ENCODE measurements around the gene KRT39.

DNA sequence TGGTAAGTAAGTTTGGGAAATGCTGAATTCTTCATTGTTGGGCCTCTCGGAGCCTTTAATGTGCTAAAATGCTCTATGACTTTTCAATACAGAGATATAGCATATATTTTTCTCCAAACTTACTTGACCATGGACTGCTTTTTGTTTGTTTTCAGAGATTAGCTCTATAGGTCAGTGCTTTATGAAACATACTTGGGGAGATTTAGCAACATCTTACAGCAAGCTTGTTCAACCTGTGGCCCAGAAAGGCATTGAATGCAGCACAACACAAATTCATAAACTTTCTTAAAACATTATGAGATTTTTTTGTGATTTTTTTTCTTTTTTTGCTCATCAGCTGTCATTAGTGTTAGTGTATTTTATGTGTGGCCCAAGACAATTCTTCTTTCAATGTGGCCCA is 43.2 kb upstream of the KRT39 start:
- TF ChIP-seq, protein P1, sequence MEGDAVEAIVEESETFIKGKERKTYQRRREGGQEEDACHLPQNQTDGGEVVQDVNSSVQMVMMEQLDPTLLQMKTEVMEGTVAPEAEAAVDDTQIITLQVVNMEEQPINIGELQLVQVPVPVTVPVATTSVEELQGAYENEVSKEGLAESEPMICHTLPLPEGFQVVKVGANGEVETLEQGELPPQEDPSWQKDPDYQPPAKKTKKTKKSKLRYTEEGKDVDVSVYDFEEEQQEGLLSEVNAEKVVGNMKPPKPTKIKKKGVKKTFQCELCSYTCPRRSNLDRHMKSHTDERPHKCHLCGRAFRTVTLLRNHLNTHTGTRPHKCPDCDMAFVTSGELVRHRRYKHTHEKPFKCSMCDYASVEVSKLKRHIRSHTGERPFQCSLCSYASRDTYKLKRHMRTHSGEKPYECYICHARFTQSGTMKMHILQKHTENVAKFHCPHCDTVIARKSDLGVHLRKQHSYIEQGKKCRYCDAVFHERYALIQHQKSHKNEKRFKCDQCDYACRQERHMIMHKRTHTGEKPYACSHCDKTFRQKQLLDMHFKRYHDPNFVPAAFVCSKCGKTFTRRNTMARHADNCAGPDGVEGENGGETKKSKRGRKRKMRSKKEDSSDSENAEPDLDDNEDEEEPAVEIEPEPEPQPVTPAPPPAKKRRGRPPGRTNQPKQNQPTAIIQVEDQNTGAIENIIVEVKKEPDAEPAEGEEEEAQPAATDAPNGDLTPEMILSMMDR (IDR thresholded peaks at IDR 0.05), result no peak
- no peak for TF ChIP-seq FOXP1 (CRISPR knock-in tag; IDR thresholded peaks at IDR 0.05; ENCODE audit: borderline replicate concordance)
- TF ChIP-seq, protein P2, sequence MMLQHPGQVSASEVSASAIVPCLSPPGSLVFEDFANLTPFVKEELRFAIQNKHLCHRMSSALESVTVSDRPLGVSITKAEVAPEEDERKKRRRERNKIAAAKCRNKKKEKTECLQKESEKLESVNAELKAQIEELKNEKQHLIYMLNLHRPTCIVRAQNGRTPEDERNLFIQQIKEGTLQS (CRISPR knock-in tag; conservative IDR thresholded peaks at IDR 0.05), result no peak
- TF ChIP-seq, protein P3, sequence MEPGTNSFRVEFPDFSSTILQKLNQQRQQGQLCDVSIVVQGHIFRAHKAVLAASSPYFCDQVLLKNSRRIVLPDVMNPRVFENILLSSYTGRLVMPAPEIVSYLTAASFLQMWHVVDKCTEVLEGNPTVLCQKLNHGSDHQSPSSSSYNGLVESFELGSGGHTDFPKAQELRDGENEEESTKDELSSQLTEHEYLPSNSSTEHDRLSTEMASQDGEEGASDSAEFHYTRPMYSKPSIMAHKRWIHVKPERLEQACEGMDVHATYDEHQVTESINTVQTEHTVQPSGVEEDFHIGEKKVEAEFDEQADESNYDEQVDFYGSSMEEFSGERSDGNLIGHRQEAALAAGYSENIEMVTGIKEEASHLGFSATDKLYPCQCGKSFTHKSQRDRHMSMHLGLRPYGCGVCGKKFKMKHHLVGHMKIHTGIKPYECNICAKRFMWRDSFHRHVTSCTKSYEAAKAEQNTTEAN (CRISPR knock-in tag; IDR thresholded peaks at IDR 0.05), result no peak
- no peak for TF ChIP-seq NFYB (CRISPR knock-in tag; conservative IDR thresholded peaks at IDR 0.05; ENCODE audit: low read depth)
- TF ChIP-seq, protein P4, sequence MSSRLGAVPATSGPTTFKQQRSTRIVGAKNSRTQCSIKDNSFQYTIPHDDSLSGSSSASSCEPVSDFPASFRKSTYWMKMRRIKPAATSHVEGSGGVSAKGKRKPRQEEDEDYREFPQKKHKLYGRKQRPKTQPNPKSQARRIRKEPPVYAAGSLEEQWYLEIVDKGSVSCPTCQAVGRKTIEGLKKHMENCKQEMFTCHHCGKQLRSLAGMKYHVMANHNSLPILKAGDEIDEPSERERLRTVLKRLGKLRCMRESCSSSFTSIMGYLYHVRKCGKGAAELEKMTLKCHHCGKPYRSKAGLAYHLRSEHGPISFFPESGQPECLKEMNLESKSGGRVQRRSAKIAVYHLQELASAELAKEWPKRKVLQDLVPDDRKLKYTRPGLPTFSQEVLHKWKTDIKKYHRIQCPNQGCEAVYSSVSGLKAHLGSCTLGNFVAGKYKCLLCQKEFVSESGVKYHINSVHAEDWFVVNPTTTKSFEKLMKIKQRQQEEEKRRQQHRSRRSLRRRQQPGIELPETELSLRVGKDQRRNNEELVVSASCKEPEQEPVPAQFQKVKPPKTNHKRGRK (CRISPR knock-in tag; IDR thresholded peaks at IDR 0.05; ENCODE audit: borderline replicate concordance), result no peak
- TF ChIP-seq, protein P5, sequence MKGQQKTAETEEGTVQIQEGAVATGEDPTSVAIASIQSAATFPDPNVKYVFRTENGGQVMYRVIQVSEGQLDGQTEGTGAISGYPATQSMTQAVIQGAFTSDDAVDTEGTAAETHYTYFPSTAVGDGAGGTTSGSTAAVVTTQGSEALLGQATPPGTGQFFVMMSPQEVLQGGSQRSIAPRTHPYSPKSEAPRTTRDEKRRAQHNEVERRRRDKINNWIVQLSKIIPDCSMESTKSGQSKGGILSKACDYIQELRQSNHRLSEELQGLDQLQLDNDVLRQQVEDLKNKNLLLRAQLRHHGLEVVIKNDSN (CRISPR knock-in tag; IDR thresholded peaks at IDR 0.05), result no peak
- TF ChIP-seq, protein P6, sequence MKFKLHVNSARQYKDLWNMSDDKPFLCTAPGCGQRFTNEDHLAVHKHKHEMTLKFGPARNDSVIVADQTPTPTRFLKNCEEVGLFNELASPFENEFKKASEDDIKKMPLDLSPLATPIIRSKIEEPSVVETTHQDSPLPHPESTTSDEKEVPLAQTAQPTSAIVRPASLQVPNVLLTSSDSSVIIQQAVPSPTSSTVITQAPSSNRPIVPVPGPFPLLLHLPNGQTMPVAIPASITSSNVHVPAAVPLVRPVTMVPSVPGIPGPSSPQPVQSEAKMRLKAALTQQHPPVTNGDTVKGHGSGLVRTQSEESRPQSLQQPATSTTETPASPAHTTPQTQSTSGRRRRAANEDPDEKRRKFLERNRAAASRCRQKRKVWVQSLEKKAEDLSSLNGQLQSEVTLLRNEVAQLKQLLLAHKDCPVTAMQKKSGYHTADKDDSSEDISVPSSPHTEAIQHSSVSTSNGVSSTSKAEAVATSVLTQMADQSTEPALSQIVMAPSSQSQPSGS (CRISPR knock-in tag; IDR thresholded peaks at IDR 0.05; ENCODE audit: borderline replicate concordance, low read depth), result no peak
- no peak for TF ChIP-seq JUN (CRISPR knock-in tag; IDR thresholded peaks at IDR 0.05)
- TF ChIP-seq, protein P7, sequence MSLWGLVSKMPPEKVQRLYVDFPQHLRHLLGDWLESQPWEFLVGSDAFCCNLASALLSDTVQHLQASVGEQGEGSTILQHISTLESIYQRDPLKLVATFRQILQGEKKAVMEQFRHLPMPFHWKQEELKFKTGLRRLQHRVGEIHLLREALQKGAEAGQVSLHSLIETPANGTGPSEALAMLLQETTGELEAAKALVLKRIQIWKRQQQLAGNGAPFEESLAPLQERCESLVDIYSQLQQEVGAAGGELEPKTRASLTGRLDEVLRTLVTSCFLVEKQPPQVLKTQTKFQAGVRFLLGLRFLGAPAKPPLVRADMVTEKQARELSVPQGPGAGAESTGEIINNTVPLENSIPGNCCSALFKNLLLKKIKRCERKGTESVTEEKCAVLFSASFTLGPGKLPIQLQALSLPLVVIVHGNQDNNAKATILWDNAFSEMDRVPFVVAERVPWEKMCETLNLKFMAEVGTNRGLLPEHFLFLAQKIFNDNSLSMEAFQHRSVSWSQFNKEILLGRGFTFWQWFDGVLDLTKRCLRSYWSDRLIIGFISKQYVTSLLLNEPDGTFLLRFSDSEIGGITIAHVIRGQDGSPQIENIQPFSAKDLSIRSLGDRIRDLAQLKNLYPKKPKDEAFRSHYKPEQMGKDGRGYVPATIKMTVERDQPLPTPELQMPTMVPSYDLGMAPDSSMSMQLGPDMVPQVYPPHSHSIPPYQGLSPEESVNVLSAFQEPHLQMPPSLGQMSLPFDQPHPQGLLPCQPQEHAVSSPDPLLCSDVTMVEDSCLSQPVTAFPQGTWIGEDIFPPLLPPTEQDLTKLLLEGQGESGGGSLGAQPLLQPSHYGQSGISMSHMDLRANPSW (CRISPR knock-in tag; conservative IDR thresholded peaks at IDR 0.05; ENCODE audit: low read depth), result no peak
- no peak for TF ChIP-seq SMAD3 (CRISPR knock-in tag; IDR thresholded peaks at IDR 0.05; ENCODE audit: borderline replicate concordance)
- no peak for TF ChIP-seq NFE2L1 (CRISPR knock-in tag; IDR thresholded peaks at IDR 0.05)
- TF ChIP-seq SP1 (CRISPR knock-in tag; conservative IDR thresholded peaks at IDR 0.05), result no peak
- TF ChIP-seq TP53 (CRISPR knock-in tag; IDR thresholded peaks at IDR 0.05), result no peak
